ENCODE measurements around the gene KRTAP5-3. TPM values are rescaled to one million over a fixed set of nuclear protein-coding genes. Genes with fewer than 3 reads are reported as not detected.
"Not testable (repeated sequence)": the region's sequence is repeated elsewhere in the genome, so short reads cannot be mapped to it uniquely, and the experiment has no call there.

Gene KRTAP5-3
- total and polyA plus RNA-seq, 2 donors (not counting 1 experiment from before 2014, with no cell fraction given), result not detected

DNA sequence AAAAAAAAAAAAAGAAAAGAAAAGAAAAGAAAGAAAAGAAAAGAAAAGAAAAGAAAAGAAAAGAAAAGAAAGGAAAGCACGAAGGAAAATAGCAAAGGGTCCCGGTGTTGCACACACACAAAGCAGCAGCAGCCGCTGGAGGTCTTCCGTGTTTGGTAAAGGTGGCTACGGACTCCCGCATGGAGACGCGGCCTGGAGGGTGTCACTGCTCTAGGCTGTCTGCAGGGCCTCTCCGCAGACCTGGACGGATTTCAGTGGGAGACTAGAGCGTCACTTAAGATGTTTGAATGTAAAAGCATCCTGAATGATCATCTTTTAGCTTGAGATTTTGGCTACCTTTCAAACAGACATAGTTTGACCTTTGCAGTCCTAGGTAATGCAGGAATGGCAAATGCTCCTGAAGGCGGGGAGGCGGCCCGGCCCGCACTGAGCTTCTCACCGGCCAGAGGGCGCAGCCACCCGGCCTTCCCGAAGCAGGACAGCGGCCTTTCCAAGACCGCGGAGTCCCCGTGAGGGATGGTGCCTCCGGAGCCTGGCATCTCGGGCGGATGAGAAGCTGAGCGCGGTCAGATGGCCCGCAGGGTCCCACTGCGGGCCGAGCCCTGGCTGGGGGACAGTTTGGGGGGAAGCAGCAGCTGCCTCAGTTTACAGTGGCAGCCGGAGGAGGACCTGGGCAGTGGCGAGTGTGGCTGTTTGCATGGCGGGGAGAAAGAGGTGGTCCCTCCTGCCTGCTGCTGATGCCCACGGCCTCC lies 39.8 kb upstream of the KRTAP5-3 start:
- POLR2A ChIA-PET, result interaction anchor here (0.6 kb wide), 1 partner anchor 76 kb away, joined by 6 read pairs; no protein-coding TSS in a partner anchor
- no peak overlapping the region for H2AFZ ChIP-seq (ENCODE audit: insufficient read depth, low read depth, low read length, poor library complexity, severe bottlenecking)
- no peaks in the 10 kb centered on the region for H4K20me1 ChIP-seq (ENCODE audit: control insufficient read depth, insufficient read depth, low read length, poor library complexity, severe bottlenecking)
- H3K9ac ChIP-seq (ENCODE audit: low read length), result no peak overlapping the region
- CTCF ChIA-PET, result interaction anchor here (1.1 kb wide), 1 partner anchor 44 kb away, joined by 3 read pairs; no protein-coding TSS in a partner anchor
- no peak for TF ChIP-seq EZH2 (IDR thresholded peaks at IDR 0.05; ENCODE audit: borderline replicate concordance, insufficient read depth, low read depth, low read length, poor library complexity, severe bottlenecking)
- TF ChIP-seq, protein P1, sequence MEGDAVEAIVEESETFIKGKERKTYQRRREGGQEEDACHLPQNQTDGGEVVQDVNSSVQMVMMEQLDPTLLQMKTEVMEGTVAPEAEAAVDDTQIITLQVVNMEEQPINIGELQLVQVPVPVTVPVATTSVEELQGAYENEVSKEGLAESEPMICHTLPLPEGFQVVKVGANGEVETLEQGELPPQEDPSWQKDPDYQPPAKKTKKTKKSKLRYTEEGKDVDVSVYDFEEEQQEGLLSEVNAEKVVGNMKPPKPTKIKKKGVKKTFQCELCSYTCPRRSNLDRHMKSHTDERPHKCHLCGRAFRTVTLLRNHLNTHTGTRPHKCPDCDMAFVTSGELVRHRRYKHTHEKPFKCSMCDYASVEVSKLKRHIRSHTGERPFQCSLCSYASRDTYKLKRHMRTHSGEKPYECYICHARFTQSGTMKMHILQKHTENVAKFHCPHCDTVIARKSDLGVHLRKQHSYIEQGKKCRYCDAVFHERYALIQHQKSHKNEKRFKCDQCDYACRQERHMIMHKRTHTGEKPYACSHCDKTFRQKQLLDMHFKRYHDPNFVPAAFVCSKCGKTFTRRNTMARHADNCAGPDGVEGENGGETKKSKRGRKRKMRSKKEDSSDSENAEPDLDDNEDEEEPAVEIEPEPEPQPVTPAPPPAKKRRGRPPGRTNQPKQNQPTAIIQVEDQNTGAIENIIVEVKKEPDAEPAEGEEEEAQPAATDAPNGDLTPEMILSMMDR (IDR thresholded peaks at IDR 0.05), result no peak
- H3K27ac ChIP-seq (ENCODE audit: low read length in 2 of 2), result no peak overlapping the region
- peaks cover 0 to 6% of the 10 kb centered on the region in 2 donors for H3K4me1 ChIP-seq (ENCODE audit: control insufficient read depth in 2 of 2, insufficient read depth in 2 of 2, low read length in 2 of 2)
- no peaks in the 10 kb centered on the region for H3K79me2 ChIP-seq (ENCODE audit: control insufficient read depth, insufficient read depth, low read length)
- no peak overlapping the region for H3K4me2 ChIP-seq (replicated peaks; ENCODE audit: low read depth, low read length, poor library complexity, severe bottlenecking)
- DNase-seq (no peak), ATAC-seq (ENCODE audit: low read depth) (no peak)
- H3K4me3 ChIP-seq (ENCODE audit: control extremely low read depth in 1 of 5, extremely low read depth in 1 of 5, insufficient read depth in 1 of 5, low read depth in 2 of 5, low read length in 4 of 5), result no peak overlapping the region
- Mint-ChIP-seq H3K9me3 (ENCODE audit: insufficient read depth) (no peaks in the 10 kb centered on the region), H3K4me3 (no peak overlapping the region), H3K4me1 (no peaks in the 10 kb centered on the region), H3K27me3 (peaks cover 19% of the 10 kb centered on the region), H3K27ac (no peak overlapping the region)
- 94% methylated on average over 35 of the region's 35 CpGs for WGBS (ENCODE audit: insufficient coverage)
- intact Hi-C loops (cut with micrococcal nuclease), result no loop called here
- no peaks in the 10 kb centered on the region for H3K9me3 ChIP-seq (ENCODE audit: control extremely low read depth in 1 of 3, control insufficient read depth in 2 of 3, insufficient read depth in 1 of 3, low read length in 2 of 3)
- peaks cover 0 to 5% (median 2%) of the 10 kb centered on the region in 4 experiments for H3K27me3 ChIP-seq (replicated peaks in 1 of 4; ENCODE audit: control extremely low read depth in 1 of 4, control insufficient read depth in 3 of 4, insufficient read depth in 4 of 4, low read length in 3 of 4)
- no peaks in the 10 kb centered on the region for H3K36me3 ChIP-seq (replicated peaks in 1 of 2; ENCODE audit: control extremely low read depth in 1 of 2, control insufficient read depth in 1 of 2, extremely low read depth in 1 of 2, insufficient read depth in 2 of 2, low read length in 1 of 2)

DNA sequence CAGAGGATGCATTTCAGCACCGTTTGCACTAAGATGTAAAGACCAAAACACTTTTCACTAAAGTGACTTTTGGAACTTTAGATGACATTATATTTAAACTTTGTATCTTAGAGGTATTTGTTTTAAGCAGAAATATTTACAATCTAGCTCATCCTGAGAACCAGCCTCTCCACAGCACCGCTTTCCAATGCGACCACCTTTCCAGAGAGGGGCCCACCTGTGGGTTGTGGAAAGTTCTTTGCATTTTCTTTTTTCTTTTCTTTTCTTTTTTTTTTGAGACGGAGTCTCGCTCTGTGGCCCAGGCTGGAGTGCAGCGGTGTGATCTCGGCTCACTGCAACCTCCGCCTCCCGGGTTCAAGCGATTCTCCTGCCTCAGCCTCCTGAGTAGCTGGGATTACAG lies 38.3 kb upstream of the KRTAP5-3 start:
- H3K27ac ChIP-seq (ENCODE audit: low read length in 2 of 2); intact Hi-C loops (cut with micrococcal nuclease); H3K4me3 Mint-ChIP-seq; ATAC-seq (ENCODE audit: low read depth); POLR2A ChIA-PET; H3K9me3 Mint-ChIP-seq (ENCODE audit: insufficient read depth); H3K4me2 ChIP-seq (replicated peaks; ENCODE audit: low read depth, low read length, poor library complexity, severe bottlenecking); H3K79me2 ChIP-seq (ENCODE audit: control insufficient read depth, insufficient read depth, low read length); H3K27me3 ChIP-seq (replicated peaks in 1 of 4; ENCODE audit: control extremely low read depth in 1 of 4, control insufficient read depth in 3 of 4, insufficient read depth in 4 of 4, low read length in 3 of 4); DNase-seq; H3K9ac ChIP-seq (ENCODE audit: low read length); H4K20me1 ChIP-seq (ENCODE audit: control insufficient read depth, insufficient read depth, low read length, poor library complexity, severe bottlenecking); H3K4me1 ChIP-seq (ENCODE audit: control insufficient read depth in 2 of 2, insufficient read depth in 2 of 2, low read length in 2 of 2); H3K4me1 Mint-ChIP-seq; H3K27ac Mint-ChIP-seq; H3K4me3 ChIP-seq (ENCODE audit: control extremely low read depth in 1 of 5, extremely low read depth in 1 of 5, insufficient read depth in 1 of 5, low read depth in 2 of 5, low read length in 4 of 5); H3K36me3 ChIP-seq (replicated peaks in 1 of 2; ENCODE audit: control extremely low read depth in 1 of 2, control insufficient read depth in 1 of 2, extremely low read depth in 1 of 2, insufficient read depth in 2 of 2, low read length in 1 of 2); H3K9me3 ChIP-seq (ENCODE audit: control extremely low read depth in 1 of 3, control insufficient read depth in 2 of 3, insufficient read depth in 1 of 3, low read length in 2 of 3); H2AFZ ChIP-seq (ENCODE audit: insufficient read depth, low read depth, low read length, poor library complexity, severe bottlenecking): not testable (repeated sequence)
- peaks cover 16% of the 10 kb centered on the region for H3K27me3 Mint-ChIP-seq
- CTCF ChIA-PET, result interaction anchor here (0.9 to 1.5 kb wide), 3 partner anchors 9 to 355 kb away, joined by 4 to 6 read pairs (median 5); no protein-coding TSS in a partner anchor
- 100% methylated on average over 4 of the region's 10 CpGs for WGBS (ENCODE audit: insufficient coverage)
